Hematopoietic multipotent progenitor cell treated with erythropoietin and hydrocortisone succinate and interleukin-3 and kit ligand, for 4 days (in vitro differentiated cells): ENCODE results near the gene CHST11.
"Not testable (repeated sequence)": the region's sequence is repeated elsewhere in the genome, so short reads cannot be mapped to it uniquely, and the experiment has no call there.

Experiments
- DNase-seq: peaks from one replicate; pipeline ENCODE4 v3.0.0-alpha.2; 2015

The CHST11 gene

DNA sequence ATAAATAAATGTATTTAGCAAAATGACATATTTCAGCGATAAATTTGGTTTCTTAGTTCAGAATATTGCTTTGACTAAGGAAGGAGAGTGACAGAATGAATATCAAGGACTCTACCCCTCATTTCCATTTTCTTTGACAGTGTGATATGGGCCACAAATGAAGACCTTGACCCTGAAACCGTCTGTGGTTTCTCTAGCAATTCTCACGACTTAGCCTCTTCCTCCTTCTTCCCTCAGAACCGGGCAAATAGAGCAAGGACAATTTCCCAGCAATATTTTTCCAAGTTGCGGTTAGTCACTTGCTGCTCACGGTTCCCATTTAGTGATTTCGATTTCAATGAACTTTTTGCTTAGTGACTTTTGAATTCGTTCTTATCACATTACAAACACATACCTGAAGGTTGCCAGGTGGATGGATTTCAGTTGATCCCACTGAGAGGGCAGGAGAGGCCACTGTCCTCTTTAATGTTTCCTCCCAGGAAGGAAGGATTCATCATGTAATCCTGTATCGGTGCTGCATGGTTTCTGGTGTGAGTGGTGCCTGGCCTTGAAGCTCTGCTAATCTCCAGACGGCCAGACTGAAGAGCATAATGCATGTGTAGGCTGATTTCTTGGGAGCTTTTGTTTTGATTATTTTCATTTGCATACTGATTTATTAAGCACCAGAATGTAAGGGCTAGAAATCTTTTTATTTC, 77.6 kb downstream of the CHST11 start:
- no peak for DNase-seq

DNA sequence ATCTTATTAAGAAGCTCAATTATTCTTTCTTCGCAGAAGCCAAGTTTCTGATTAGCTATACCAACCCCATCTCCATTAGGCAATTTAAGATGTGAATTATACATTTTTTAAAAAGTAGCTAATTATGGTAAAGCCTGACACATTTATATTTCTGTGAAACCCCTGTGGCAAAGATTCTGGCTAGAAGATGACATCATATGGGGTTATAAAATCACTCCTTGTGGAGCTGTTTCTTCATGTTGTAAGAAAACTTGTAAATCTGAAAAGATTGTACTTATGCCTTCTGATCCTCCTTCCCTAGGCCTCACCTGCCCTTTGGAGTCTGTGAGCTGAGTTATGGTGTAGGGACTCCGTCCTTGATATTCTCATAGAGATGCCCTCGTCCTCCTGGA, 78.1 kb downstream of the CHST11 start:
- no peak for DNase-seq

DNA sequence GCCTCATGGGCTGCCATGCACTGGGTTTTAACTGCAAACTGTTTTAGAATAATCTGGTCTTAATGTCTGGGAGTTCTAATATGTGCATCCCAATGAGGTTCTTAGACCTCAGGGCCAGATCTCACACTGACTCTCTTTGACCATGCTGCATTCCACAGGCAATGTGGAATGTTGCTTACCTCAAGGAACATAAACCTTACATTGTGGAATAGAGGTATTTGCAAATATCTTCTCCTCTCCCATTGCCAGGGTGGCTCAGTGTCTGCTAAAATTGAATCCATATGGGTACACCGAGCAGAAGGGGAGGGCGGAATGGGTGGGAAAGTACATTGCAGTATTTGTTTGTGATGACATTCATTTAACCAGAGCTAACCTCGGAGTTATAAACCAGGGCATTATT, 78.6 kb downstream of the CHST11 start:
- DNase-seq: no peak

DNA sequence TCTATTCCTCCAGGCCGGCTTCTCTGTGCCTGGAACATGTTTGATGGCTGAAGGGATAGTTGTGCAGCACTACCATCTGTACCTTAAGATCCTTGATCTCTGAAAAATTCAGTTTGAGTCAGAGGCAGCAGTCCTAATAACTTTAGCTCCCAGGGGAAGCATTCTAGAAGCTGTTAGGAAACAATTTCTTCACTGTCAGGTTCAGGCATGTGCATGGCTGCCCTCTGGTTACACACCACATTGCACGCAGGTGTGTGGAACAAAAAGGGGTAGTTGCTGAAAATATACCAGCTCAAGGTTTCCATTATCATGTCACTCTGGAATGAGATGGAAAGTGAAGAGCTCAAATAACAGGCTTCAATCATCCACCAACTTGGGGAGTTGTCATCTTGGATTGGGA, 80.1 kb downstream of the CHST11 start:
- DNase-seq: no peak

DNA sequence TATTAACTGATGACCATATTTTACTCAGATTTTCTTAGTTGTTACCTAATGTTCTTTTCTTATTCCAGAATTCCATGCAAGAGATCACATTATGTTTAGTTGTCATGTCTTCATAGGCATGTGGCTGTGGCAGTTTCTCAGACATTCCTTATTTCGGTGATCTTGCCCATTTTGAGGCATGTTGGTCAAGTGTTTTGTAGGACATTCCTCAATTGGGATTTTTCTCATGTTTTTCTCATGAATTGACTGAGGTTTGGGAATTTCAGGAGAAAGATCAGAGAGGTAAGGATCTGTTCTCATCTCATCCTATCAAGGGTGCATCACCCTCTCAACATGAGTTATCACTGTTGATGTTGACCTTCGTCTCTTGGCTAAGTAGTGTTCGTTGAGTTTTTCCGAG, 81.3 kb downstream of the CHST11 start:
- no peak for DNase-seq

DNA sequence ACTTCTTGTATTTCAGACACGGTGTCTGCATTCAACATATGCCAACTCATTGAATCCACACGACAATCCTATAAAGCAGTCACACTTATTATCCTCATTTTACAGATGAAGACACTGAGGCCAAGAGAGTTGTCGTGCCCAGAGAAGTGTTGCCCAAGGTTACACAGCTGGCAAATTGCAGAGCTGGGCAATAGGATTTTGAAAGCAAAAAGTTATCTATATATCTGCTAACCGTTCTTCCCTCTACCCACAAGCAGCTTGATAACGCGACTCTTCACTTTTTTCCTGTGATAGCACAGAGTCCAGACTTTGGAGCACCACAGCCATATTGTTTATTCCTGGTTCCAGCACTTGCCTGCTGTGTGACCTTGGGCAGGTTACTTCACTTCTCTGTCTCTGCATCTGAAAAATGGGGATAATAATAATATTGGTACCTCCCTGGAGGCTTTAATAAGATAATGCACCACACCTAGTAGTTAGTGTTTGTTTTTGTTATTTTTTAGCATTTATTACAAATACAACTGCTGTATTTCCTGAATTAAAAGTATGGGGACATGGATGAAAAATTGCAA, 82.2 kb downstream of the CHST11 start:
- DNase-seq: peak; percentile 68

DNA sequence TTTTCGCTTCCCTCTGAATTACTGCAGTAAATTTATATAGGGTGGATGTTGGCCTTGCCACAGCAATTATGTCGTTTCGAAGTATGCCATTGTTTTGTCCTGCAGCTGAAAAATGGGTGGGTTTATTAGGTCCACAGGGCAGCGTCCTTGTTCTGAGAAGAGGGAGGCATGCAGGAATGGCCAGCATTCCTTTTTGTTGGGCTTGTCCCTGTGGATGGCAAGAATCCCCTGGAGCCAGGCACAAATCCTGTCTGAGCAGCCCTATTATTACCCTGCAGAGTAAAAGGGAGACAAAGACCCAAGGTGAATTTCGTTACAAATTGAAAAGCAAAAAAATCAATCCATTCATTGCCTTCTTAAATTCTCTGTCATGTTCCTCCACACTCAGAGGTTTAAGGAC, 88.1 kb downstream of the CHST11 start:
- DNase-seq: no peak

DNA sequence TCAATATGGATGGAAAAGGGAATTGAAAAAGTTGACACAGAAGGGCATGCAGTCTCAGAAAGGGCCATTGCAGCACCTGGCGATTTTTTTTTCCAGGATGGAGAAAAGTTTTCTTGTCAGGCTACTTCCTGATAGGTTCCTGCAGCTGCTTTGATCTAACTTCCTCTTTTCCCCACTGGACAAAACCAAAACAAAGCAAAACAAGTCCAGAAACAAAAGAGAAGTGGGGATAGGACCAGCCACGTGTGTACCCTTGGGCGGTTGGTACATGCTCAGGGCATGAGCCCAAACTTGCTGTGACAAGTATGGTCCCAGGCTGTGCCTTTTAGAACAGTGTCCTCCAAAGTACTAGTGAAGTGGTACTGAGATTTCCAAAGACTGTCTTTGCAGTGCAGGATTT, 89.8 kb downstream of the CHST11 start:
- peak; percentile 77 for DNase-seq

DNA sequence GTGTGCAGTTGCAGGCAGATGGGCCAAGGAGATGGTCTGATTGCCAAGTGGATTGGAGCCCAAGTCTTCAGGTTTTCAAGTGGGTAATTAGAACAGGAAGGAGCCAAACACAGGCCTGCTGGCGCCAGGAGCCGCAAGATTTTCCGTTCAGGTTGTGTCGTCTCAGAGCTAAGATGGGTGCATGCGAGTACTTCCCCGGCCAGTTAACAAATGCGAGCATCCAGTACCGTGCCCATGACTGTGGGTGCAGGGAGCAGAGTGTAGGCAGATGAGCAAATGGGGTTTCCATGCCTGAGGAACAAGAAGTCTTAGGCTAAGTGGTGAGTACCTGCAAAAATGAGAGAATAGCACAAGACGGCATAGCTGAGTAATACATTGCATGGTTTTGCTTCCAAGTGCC, 90.5 kb downstream of the CHST11 start:
- no peak for DNase-seq

DNA sequence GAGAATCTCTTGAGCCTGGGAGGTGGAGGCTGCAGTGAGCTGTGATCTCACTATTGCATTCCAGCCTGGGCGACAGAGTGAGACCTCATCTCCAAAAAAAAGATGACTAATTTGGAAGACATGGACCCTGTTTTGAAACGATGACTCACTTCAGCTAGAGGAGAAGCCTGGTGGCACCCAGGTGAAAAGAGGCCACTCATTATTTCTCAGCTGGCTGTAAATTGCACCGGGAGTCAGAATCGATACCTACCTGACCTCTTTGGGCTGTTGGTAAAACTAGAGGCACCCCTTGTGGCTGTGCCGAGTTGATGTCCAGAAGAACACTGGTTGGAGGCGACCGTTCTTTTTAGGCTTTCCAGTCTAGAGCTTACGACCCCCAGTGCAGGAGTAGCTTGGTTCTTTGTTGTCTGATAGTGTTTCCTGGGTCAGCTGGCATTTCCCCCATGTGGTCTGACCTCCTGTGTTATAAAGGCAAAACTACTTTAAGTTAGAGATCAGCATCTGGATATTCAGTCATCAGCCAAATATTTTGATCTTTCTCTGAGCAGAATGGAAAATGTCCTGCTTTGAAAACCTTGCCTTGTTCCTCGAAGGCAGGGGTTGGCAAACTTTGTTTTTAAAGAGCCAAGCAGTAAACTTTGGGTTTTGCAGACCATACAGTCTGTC, 93.2 kb downstream of the CHST11 start:
- no peak for DNase-seq

DNA sequence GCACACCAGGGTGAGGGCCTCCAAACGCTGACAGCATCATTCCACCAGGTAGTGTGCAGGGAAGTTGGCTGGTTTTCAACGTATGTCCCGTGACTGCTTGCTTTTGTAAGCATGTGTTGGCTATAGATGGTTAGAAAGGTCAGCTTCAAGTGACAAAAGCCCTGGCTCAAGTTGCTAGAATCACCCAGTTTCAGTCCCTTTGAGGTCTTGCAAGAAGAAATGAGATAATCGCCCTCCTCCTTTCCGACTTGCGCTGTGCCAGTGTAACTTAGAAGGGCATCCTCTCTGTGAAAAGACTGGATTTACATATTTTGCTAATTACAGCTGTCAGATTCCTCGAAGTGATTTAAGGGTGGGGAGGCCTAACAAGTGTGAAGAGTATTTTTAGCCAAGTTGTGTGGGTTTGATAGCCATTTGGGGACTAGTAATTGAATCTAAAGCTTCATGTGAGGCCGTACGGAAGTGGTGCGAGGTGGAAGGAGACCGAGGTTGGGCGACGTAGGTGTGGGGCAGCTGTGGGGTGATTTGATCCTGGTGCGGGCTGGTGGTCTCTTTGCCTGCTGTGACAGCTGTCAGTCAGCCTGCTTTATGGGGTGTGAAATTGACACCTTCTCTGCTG, 94.7 kb downstream of the CHST11 start:
- DNase-seq: no peak

DNA sequence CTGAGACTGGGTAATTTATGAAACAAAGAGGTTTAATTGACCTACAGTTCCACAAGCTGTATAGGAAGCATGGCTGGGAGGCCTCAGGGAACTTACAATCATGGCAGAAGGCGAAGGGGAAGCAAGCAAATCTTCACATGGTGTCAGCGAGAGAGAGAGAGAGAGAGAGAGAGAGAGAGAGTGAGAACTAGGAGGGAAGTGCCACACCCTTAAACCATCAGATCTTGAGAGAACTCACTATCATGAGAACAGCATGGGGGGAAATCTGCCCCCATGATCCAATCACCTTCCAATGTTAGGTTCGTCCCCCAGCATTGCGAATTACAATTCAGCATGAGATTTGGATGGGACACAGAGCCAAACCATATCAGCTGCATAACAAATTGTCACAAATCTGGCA, 96.7 kb downstream of the CHST11 start:
- DNase-seq: peak; percentile 55

DNA sequence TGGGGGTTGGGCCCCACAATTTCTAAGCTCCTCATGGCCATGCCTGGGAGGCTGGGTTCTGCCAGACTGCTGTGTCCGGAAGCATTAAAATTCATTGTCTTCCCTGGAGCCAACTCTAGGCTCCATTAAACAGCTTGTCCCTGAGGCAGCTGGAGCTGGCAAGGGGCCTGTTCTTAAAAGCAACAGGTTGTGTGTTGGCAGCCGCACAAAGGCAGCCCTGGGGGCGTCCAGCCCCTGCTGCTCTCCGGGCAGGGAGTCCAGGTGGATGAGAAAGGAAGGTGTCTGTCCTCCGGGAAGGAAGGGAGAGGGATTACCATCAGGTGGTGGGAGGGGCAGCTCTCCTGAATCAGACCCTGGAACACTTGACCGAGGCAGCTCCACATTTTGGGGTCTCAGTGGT, 98.9 kb downstream of the CHST11 start:
- DNase-seq: no peak

DNA sequence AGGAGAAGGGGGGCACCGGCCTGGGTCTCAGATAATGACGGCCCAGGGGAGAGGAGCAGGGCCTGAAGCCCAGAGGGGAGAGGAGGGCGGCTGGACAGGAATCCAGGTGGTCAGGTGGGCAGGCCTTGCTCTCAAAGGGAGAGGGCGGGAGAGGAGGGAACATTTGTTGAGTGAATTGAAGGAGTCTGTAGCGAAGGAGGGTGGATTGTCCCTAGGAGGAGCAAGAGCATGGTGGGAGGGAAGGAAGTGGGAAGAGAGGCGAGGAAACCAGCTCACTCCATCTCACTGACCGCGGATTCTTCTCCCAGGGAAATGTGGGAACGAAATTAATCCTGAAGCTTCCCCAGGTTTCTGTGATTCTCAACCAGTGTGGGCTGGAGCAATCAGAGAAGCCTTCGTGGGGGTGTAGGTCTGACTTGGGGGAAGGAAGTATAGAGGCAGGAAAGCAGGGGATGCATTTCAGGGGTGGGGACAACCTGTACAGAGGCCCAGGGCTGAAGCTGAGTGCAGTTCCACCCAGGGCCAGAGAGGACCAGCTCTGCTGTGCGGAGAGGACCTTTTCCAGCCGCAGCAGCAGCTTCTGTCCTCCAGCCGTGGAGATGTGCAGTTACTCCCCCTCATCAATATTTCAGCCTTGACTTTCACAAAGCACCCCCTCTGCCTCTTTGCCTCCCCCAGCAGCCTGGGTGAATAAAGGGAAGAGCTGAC, 100.9 kb downstream of the CHST11 start:
- DNase-seq: no peak

DNA sequence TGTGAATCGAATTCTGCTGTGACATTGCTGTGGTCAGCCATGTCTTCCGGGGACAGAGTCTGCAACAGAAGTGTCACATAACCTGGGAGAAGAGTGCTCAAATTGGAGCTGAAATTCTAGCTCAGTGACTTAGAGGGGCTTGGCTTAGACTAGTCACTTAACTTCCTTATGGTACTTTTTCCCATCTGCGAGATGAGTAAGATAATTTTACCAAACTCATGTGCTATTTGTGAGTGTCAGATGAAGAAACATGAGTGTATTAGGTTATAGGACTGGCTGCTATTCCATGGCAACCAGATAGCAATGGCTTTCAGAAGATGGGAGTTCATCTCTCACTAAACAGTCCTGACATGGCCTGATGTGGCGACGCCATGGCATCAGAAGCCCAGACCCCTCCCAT, 104.1 kb downstream of the CHST11 start:
- DNase-seq: no peak

DNA sequence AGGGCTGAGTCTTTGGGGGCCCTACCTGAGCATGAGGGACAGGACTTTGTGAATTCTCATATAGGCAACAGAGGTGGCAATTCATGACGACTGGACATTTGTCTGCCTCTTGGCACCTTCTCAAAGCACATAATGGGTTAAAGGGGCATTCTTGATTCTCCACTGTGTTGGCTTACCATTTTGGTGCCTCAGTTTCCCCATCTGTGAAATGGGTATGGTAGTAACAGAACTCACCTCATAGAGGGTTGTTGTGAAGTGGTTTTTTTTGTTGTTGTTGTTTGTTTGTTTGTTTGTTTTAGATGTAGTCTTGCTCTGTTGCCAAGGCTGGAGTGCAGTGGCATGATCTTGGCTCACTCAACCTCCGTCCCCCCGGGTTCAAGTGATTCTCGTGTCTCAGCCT, 106.0 kb downstream of the CHST11 start:
- DNase-seq: no peak

DNA sequence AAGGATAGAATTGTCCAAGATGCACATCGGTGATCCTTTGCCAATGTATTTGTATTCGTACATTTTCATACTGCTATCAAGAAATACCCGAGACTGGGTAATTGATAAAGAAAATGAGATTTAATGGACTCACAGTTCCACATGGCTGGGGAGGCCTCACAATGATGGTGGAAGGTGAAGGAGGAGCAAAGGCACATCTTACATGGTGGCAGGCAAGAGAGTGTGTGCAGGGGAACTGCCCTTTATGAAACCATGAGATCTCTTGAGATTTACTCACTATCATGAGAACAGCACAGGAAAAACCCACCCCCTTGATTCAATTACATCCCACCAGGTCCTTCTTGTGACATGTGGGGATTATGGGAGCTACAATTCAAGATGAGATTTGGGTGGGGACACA, 107.9 kb downstream of the CHST11 start:
- not testable (repeated sequence) for DNase-seq

DNA sequence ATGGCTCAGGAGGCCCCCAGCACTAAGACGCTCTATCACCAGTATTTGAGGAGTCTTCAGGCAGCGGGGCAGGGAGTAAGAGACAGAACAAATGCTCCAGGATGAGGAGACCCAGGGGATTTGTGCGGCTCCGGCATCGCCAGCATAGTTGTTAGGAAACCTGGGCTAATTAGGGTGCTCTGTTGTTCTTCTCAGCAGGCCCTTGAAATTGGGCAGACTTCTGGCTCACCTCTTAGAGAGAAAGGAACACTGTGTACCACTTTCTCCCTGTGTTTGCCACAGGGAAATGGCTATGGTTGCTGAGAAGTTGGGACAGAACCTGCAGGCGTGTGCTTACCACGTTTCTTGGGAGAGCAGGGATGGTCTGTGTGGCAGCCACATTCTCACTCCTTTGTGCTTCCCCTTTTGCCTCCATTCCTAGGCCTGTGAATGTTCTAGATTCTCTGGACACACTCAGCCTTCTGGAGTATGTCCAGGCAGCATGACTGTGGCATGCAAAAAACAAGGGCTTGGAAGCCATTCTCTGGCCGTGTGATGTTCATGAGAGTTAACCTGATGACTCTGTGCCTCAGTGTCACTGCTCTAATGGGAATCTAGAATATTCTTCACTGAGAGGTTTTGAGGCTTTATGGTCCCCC, 109.0 kb downstream of the CHST11 start:
- no peak for DNase-seq

DNA sequence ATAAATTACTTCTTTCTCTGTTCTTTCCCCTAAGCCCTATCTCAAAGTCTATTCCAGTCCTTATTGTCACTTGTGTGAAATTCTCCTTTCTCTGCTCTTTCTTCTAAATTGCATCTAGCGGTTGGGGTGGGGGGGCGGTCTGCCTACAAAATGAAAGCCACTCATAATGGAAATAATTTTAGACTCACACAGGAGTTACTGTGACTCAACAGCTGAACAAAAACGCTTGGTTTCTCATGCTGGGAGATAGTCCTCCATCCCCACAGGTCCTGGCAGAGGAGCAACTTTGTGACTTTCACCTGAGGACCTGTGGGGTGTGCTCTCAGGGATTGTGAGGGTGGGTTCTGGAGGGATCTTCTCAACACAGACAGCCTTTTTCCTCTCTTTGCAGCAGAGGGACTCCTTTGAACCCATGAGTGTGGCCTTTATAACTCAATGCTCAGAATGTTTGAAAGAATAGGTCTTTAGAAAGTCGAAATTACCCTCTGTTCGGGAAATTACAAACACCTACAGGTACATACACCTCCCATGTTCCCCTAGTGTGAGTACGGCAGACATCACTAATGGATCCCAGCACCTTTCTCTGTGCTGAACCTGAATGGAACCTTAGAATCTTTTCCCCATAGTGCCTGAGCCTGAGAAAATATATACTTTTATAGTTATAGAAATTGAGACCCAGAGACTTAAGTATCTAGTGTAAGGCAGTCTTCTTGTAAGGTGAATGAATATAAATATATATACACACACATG, 109.7 kb downstream of the CHST11 start:
- DNase-seq: peak; percentile 42

DNA sequence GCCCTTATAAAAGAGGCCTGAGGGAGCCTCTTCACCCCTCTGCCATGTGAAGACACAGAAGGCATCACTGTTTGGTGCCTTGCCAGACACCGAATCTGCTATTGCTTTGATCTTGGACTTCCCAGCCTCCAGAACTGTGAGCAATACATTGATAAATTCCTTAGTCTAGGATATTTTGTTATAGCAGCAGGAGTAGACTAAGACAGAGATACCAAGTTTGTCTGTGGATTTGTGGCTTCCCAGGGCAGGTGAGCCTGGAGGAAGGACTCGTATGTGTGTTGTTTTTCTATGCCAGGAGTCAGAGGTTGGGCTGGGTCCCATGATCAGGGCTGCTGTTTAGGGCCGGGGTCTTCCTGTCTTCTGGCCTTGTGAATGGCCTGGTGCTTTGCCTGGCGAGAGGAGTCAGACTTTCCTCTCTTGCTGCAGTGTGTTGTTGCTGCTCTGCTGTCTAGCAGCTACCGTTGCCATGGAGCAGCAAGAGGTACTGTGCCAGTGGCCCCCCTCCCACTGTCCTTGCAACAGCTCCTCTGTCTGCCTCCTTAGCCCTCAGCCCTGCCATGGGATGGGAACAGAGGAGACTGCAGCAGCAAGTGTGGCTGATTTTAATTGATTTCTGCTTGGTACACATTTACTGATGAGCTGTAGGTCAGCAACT, 111.2 kb downstream of the CHST11 start:
- DNase-seq: peak; percentile 71

DNA sequence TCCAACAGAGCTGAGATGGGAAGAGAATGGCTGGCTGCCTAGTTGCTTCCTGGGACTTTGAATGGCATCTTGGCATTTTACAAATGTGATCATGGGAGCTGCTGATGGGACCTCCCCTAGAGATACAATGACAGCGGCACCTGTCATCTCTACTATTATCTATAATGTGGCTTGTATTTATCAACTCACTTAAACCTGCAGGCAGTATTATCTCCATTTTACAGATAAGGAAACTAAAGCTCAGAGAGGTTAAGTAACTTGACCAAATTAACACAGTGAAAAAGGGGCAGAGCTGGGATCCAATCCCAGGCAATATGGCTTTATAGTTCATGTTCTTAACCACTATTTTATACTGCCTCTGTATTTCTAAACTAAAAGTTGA, 111.7 kb downstream of the CHST11 start:
- DNase-seq: no peak

DNA sequence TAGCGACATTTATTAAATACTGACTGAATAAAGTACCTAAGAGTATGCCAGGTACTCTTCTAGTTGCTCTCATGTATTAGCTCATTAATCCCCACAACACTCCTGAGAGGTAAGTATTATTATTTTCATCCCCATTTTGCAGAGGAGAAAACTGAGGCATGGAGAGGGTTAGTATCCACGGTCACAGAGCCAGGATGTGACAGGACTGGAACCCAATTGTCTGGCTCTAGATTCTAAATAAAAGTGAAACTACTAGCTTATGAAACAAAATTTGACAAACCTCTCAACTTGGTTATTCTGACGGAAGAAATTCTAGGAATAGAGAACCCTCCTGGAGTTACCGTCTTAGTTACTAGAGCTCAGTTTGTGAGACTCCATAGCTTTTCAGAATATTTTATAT, 112.2 kb downstream of the CHST11 start:
- no peak for DNase-seq
